HG02610 (cell line): ENCODE data around the gene APC.
"Not testable (repeated sequence)": the region's sequence is repeated elsewhere in the genome, so short reads cannot be mapped to it uniquely, and the experiment has no call there.

Source experiments
- ATAC-seq: cut with Tn5 transposase; IDR thresholded peaks from one replicate; pipeline ENCODE4 v1.9.1; 2021; ENCODE audit warnings: mild to moderate bottlenecking, moderate library complexity; ENCODE audit not compliant: unreplicated experiment

APC gene

GRCh38 chr5:112713206-112713605, 24.5 kb upstream of the APC start:
- no peak for ATAC-seq

- ATAC-seq: not testable (repeated sequence)
These were observed 20.8 kb upstream of the APC start for GRCh38 chr5:112716895-112717294.

GRCh38 chr5:112717506-112718082, 20.1 kb upstream of the APC start:
- no peak for ATAC-seq

- ATAC-seq: no peak
These were observed 19.3 kb upstream of the APC start for GRCh38 chr5:112718344-112718743.

- no peak for ATAC-seq
These were observed 17.1 kb upstream of the APC start for GRCh38 chr5:112720576-112720975.

GRCh38 chr5:112724901-112725300, 12.8 kb upstream of the APC start:
- no peak for ATAC-seq

- no peak for ATAC-seq
These were observed 8.1 kb upstream of the APC start for GRCh38 chr5:112729630-112730029.

GRCh38 chr5:112732131-112732530, 5.6 kb upstream of the APC start:
- no peak for ATAC-seq

- ATAC-seq: no peak
These were observed 4.1 kb upstream of the APC start for GRCh38 chr5:112733586-112733985.

- no peak for ATAC-seq
These were observed 3.1 kb upstream of the APC start for GRCh38 chr5:112734597-112734996.

GRCh38 chr5:112735702-112736101, 2.0 kb upstream of the APC start:
- ATAC-seq: no peak

- no peak for ATAC-seq
These were observed 619 bp upstream of the APC start for GRCh38 chr5:112737070-112737462.

- ATAC-seq: no peak
These were observed 491 bp downstream of the APC start for GRCh38 chr5:112738191-112738560.

GRCh38 chr5:112742424-112742823, 4.7 kb downstream of the APC start:
- ATAC-seq: no peak

- ATAC-seq: no peak
These were observed 5.9 kb downstream of the APC start for GRCh38 chr5:112743631-112744030.

GRCh38 chr5:112752335-112752734, 14.7 kb downstream of the APC start:
- no peak for ATAC-seq

GRCh38 chr5:112755703-112756102, 18.0 kb downstream of the APC start:
- no peak for ATAC-seq

- ATAC-seq: peak; percentile 76
These were observed 20.0 kb downstream of the APC start for GRCh38 chr5:112757468-112758208.

GRCh38 chr5:112758676-112759075, 21.0 kb downstream of the APC start:
- no peak for ATAC-seq

- no peak for ATAC-seq
These were observed 24.6 kb downstream of the APC start for GRCh38 chr5:112762113-112762810.

- no peak for ATAC-seq
These were observed 25.5 kb downstream of the APC start for GRCh38 chr5:112763165-112763564.

- no peak for ATAC-seq
These were observed 34.4 kb downstream of the APC start for GRCh38 chr5:112772124-112772523.
